Measurements from ENCODE around the gene ABCA2. TPM values are rescaled to one million over a fixed set of nuclear protein-coding genes. Genes with fewer than 3 reads are reported as not detected.

ABCA2 gene
- total and polyA plus RNA-seq, 2 experiments from 2014 or later: 30.5 to 56.7 TPM

DNA sequence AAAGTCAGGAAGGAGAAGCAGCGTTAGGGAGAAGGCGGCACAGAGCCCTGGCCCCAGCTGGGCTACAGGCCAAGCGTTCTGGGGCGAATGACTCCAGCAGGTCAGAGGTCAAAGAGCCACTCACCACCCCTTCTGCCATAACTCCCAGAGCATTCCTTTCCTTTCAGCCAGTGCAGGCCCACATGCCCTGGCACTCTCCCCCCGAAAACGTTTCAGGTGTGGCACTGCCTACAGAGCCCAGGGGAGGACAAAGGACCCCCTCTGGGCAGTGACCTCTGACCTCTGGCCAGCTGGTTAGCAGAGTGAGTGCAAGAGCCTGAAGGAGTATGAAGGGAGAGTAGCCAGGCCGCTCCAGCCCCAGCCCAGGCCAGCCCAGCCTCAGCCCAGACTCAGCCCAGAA lies 4.9 kb downstream of the ABCA2 start:
- DNase-seq (ENCODE audit: low read depth in 1 of 2, low spot score in 1 of 2): no peak
- Histone ChIP-seq H3K4me3 (no peak overlapping the region), H3K36me3 (no peaks in the 10 kb centered on the region), H3K4me1 (ENCODE audit: low read depth) (peaks cover 5% of the 10 kb centered on the region), H3K9me3 (ENCODE audit: low read depth) (no peaks in the 10 kb centered on the region), H3K27me3 (no peaks in the 10 kb centered on the region), H3K27ac (no peak overlapping the region)
- TF ChIP-seq, protein P1, sequence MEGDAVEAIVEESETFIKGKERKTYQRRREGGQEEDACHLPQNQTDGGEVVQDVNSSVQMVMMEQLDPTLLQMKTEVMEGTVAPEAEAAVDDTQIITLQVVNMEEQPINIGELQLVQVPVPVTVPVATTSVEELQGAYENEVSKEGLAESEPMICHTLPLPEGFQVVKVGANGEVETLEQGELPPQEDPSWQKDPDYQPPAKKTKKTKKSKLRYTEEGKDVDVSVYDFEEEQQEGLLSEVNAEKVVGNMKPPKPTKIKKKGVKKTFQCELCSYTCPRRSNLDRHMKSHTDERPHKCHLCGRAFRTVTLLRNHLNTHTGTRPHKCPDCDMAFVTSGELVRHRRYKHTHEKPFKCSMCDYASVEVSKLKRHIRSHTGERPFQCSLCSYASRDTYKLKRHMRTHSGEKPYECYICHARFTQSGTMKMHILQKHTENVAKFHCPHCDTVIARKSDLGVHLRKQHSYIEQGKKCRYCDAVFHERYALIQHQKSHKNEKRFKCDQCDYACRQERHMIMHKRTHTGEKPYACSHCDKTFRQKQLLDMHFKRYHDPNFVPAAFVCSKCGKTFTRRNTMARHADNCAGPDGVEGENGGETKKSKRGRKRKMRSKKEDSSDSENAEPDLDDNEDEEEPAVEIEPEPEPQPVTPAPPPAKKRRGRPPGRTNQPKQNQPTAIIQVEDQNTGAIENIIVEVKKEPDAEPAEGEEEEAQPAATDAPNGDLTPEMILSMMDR (IDR thresholded peaks at IDR 0.05; ENCODE audit: low read depth, low read length): no peak

DNA sequence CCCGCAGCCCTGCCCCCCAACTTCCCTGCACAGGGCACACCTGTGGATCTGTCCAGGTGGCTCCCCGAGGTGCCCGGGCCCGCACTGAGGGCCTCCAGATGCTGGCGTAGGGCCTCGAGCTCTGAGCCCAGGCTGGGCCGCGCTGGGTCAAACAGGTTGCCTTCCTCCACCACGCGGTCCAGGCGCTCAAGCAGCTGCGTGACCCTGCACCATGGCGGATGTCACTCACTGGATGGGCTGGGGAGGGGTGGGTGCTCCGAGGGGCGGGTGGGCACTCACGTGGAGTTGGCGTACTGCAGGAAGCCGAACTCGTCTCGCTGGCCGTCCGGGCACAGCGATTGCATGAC lies 5.4 kb downstream of the ABCA2 start:
- TF ChIP-seq, protein P1 (IDR thresholded peaks at IDR 0.05; ENCODE audit: low read depth, low read length): no peak
- H3K27ac ChIP-seq: no peak overlapping the region
- H3K4me1 ChIP-seq (ENCODE audit: low read depth): peaks cover 5% of the 10 kb centered on the region
- no peaks in the 10 kb centered on the region for H3K36me3 ChIP-seq
- no peaks in the 10 kb centered on the region for H3K9me3 ChIP-seq (ENCODE audit: low read depth)
- DNase-seq (ENCODE audit: low read depth in 1 of 2, low spot score in 1 of 2): no peak
- no peaks in the 10 kb centered on the region for H3K27me3 ChIP-seq
- no peak overlapping the region for H3K4me3 ChIP-seq

DNA sequence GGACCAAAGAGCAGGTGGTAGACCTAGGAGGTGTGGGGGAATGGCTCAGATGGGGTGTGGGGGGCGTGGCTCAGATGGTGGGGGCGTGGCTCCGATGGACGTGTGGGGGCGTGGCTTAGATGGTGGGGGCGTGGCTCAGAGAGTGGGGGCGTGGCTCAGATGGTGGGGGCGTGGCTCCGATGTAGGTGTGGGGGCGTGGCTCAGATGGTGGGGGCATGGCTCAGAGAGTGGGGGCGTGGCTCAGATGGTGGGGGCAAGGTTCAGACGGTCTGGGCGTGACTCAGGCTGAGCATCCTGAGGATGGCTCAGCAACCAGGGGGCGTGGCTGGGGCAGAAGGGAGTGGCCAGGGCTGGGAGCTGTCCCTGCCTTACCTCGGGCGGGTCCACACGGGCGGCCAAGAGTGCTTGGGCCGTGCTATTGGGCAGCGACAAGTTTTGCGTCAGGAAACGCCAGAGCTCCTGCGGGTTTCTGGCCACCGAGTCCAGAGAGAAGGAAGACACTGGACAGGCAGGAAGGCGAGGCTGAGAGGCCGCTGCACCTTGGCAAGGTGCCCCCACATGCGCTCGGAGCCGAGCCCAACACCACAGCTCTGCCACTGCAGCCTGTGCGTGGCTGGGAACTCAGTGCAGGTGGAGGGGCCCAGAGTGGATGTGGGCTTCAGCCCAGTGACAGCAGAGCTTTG lies 5.9 kb downstream of the ABCA2 start:
- H3K4me1 ChIP-seq (ENCODE audit: low read depth): peaks cover under 1% of the 10 kb centered on the region
- DNase-seq (ENCODE audit: low read depth in 1 of 2, low spot score in 1 of 2): peak; percentile 13 to 47
- H3K27me3 ChIP-seq: no peaks in the 10 kb centered on the region
- H3K27ac ChIP-seq: no peak overlapping the region
- TF ChIP-seq, protein P1 (IDR thresholded peaks at IDR 0.05; ENCODE audit: low read depth, low read length): no peak
- no peaks in the 10 kb centered on the region for H3K36me3 ChIP-seq
- H3K9me3 ChIP-seq (ENCODE audit: low read depth): no peaks in the 10 kb centered on the region
- H3K4me3 ChIP-seq: no peak overlapping the region

DNA sequence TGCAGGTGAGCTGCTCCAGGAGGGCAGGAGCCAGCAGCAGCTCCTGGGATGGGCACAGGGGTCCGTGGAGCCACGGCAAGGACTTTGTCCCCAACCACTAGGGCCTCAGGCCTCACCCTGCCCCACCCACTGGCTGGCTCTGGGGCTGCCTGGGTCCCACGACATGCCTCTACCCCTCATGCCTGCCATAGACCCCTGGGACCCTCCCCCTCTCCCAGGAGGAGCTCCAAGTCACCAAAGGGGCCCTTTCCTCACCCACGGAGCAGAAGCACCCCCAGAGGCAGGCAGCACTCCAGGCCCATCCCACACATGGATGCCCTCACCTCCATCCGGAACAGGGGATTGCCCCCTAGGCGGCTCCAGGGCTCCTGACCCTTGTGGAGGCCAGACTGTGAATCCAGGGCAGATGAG lies 6.5 kb downstream of the ABCA2 start:
- Histone ChIP-seq H3K4me3 (no peak overlapping the region), H3K27me3 (no peaks in the 10 kb centered on the region), H3K36me3 (no peaks in the 10 kb centered on the region), H3K4me1 (ENCODE audit: low read depth) (no peaks in the 10 kb centered on the region), H3K27ac (no peak overlapping the region), H3K9me3 (ENCODE audit: low read depth) (no peaks in the 10 kb centered on the region)
- DNase-seq (ENCODE audit: low read depth in 1 of 2, low spot score in 1 of 2): no peak
- TF ChIP-seq, protein P1 (IDR thresholded peaks at IDR 0.05; ENCODE audit: low read depth, low read length): no peak

DNA sequence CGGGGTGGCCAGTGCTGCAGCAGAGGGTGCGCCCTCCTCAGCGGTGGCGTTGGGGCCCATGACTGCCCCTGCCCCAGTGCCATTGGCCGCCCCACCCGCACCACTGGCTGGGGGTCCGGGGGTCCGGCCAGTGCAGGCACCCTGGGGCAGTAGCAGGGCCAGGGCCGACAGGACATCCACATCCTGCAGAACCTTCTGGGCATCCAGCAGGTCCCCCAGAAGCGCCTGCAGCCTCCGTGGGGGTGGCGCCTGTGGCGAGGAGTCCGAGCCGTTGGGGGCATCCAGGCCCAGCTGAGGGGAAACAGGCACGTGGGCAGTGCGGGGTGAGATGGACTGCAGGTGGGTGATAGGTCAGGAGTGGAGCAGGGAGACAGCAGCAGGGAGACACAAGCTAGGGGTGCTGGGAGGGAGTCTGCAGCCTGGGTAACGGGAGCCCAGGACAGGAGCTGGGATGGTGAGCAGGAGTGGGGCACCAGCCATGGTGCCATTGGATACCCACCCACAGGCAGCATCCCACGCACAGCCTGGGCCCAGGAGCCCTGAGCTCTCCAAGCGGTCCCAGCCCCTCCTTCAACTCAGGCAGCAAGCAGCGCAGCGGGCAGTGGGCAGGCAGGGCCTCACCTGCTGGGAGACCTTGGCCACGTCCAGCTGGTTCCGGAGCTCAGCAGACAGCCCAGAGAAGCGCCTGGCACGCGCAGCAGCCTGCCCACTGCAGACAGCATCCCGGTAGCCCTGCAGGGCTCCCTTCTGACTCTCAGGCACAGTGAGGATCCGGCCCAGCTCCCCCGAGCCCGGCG lies 7.1 kb downstream of the ABCA2 start:
- Histone ChIP-seq H3K36me3 (peaks cover 2% of the 10 kb centered on the region), H3K9me3 (ENCODE audit: low read depth) (no peaks in the 10 kb centered on the region), H3K27me3 (no peaks in the 10 kb centered on the region), H3K4me3 (no peak overlapping the region), H3K4me1 (ENCODE audit: low read depth) (no peaks in the 10 kb centered on the region), H3K27ac (no peak overlapping the region)
- no peak for DNase-seq (ENCODE audit: low read depth in 1 of 2, low spot score in 1 of 2)
- TF ChIP-seq, protein P1 (IDR thresholded peaks at IDR 0.05; ENCODE audit: low read depth, low read length): no peak

All from cardiac muscle cell (in vitro differentiated cells and primary cell).